Dedifferentiated amniotic fluid mesenchymal stem cell (primary cell): Measurements from ENCODE around the gene CYP2E1.
"Not testable (repeated sequence)": the region's sequence is repeated elsewhere in the genome, so short reads cannot be mapped to it uniquely, and the experiment has no call there.

Experiments used
- DNase-seq: peaks from one replicate; pipeline ENCODE4 v3.0.0-alpha.2; 2016; ENCODE audit errors: extremely low spot score

The CYP2E1 gene

GRCh38 chr10:133526957-133527588 lies at the start of gene CYP2E1:
TSS of gene CYP2E1 (plus strand) at chr10:133527363. CDS start at chr10:133527396, 33 bp downstream.
- no peak for DNase-seq

DNA sequence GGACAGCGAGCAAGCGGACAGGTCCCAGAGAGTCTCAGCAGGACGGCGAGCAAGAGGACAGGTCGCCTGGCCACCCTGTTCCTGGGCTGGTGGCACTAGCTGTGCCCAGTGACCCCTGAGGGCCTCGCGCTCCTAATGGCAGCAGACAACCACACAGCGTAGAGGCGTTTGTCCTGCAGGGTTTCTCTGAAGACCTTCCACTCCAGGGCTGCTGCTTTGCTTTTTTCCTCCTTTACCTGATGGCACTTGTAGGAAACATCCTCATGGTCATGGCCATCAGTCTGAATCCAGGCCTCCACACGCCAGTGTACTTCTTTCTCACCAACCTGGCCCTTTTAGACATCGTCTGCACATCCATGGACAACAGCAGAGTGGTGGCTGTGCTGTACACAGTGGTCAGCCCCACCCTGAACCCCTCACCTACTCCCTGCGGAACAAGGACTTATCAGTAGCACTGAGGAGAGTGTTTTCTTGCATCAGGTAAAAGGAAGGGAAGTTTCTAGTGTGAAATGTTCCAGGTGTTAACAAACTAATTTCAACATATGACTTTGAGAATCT lies 46.0 kb upstream of the CYP2E1 start:
- DNase-seq = no peak

GRCh38 chr10:133481657-133482056 lies 45.5 kb upstream of the CYP2E1 start:
- DNase-seq = no peak

DNA sequence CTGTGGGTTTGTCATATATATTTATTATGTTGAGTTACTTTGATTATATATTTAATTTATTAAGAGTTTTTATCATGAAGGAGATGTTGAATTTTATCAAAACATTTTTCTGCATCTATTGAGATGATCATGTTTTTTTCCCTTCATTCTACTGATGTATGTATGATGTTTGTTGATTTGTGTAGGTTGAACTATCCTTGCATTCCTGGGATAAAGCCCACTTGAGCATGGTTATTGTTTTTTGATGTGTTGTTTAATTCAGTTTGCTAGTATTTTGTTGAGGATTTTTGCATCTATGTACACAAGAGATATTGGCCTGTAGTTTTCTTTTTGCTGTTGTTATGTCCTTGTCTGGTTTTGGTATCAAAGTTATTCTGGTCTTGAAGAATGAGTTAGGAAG lies 42.3 kb upstream of the CYP2E1 start:
- no peak for DNase-seq

DNA sequence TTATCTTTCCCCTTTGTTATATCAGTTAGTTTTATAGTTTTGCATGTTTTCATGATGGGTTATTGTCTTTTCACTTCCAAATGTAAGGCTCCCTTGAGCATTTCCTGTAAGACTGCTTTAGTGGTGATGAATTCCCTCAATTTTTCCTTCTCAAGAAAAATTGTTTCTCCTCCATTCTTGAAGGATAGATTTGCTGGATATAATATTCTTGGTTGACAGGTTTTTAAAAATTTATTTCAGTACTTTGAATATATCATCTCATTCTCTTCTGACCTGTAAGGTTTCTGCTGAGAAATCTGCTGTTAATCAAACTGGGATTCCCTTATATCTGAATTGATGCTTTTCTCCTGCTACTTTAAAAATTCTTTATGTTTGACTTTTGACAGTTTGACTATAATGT lies 40.1 kb upstream of the CYP2E1 start:
- no peak for DNase-seq

- DNase-seq = no peak
These were observed 38.8 kb upstream of the CYP2E1 start for GRCh38 chr10:133488354-133488753.

GRCh38 chr10:133489816-133490588 lies 37.2 kb upstream of the CYP2E1 start:
- no peak for DNase-seq

DNA sequence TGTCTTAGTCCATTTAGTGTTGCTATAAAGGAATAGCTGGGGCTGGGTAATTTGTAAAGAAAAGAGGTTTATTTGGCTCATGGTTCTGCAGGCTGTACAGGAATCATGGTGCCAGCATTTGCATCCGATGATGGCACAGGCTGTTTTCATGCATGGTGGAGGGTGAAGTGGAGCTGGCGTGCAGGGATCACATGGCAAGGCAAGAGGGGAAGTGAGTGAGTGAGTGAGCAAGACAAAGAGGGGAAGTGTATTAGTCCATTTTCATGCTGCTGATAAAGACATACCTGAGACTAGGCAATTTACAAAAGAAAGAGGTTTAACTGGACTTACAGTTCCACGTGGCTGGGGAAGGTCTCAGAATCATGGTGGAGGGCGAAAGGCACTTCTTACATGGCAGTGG lies 33.6 kb upstream of the CYP2E1 start:
- not testable (repeated sequence) for DNase-seq

DNA sequence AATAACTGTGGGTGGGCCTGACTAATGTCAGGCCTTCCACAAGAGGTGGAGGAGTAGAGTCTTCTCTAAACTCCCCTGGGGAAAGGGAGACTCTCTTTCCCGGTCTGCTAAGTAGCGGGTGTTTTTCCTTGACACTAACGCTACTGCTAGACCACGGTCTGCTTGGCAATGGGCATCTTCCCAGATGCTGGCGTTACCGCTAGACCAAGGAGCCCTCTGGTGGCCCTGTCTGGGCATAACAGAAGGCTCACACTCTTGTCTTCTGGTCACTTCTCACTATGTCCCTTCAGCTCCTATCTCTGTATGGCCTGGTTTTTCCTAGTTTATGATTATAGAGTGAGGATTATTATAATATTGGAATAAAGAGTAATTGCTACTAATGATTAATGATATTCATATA lies 29.8 kb upstream of the CYP2E1 start:
- not testable (repeated sequence) for DNase-seq

DNA sequence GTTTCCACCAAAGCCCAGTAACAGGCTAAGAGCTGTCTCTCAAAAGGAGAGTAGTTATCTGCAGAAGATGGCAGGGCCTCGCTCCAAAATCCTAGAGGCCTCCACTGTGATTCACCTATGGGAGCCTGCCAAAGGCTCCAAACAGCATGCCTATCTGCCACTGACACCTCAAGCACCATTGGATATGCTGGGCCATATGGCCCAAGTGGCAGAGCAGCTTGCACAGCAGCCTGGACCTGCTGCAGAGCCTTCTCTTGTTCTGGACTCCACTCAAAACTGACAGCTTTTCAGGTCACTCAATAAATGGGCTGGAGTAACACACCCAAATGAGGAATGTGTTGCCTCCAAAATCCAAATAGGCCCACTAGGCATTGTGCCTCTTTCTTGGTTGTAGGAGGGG lies 28.0 kb upstream of the CYP2E1 start:
- not testable (repeated sequence) for DNase-seq

GRCh38 chr10:133500897-133501296 lies 26.3 kb upstream of the CYP2E1 start:
- not testable (repeated sequence) for DNase-seq

DNA sequence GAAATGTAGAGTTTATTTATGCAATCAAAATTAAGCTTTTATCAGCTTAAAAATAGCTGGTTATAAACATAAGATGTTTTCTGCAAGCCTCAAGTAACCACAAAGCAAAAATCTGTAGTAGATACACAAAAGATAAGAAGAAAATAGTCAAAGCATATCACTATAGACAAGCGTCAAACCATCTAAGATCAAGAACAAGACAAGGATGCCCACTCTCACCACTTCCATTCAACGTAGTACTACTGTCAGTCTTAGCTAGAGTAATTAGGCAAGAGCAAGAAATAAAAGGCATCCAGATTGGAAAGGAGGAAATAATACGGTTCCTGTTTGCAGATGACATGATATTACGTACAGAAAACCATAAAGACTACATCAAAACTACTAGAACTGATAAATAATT lies 17.5 kb upstream of the CYP2E1 start:
- DNase-seq = no peak

GRCh38 chr10:133511408-133511807 lies 15.8 kb upstream of the CYP2E1 start:
- DNase-seq = no peak

GRCh38 chr10:133511907-133512528 lies 15.1 kb upstream of the CYP2E1 start:
- no peak for DNase-seq

GRCh38 chr10:133515471-133515870 lies 11.7 kb upstream of the CYP2E1 start:
- DNase-seq = no peak

GRCh38 chr10:133516057-133516456 lies 11.1 kb upstream of the CYP2E1 start:
- no peak for DNase-seq

GRCh38 chr10:133518517-133518916 lies 8.6 kb upstream of the CYP2E1 start:
- DNase-seq = not testable (repeated sequence)

DNA sequence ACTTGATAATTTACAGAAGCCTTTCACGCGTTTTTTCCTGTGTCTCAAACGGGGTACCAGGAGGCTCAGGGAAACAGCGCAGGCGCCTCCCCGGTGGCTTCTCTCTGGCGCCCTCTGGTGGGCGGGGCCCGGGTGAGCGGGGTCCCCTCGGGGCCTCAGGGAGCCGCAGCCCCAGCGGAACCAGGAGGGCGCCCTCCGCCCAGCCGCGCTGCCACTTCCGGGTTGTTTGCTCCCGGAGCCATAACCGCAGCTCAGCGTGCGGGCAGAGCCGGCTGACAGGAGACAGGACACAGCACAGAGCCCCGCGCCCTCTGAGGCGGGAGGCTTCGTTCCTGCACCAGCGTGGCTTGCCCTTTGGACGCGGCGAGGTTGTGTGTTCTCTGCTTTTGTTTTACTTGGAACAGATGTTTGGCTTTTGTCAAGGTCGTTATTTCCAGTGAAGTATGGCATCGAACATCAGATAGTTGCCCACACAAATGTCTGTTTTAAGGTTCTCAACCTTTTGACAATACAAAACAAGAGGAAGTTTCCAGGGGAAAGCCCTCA lies 6.9 kb upstream of the CYP2E1 start:
- DNase-seq = no peak

- DNase-seq = no peak
These were observed 3.4 kb upstream of the CYP2E1 start for GRCh38 chr10:133523631-133524203.

GRCh38 chr10:133525444-133525843 lies 1.7 kb upstream of the CYP2E1 start:
- no peak for DNase-seq

GRCh38 chr10:133527771-133528271 lies 658 bp downstream of the CYP2E1 start:
- no peak for DNase-seq
